Myocyte (in vitro differentiated cells): ENCODE measurements around the gene ZNF329. TPM values are rescaled to one million over a fixed set of nuclear protein-coding genes. Genes with fewer than 3 reads are reported as not detected.
"Not testable (repeated sequence)": the region's sequence is repeated elsewhere in the genome, so short reads cannot be mapped to it uniquely, and the experiment has no call there.

ENCODE experiments used
- DNase-seq: peaks from one replicate; pipeline ENCODE4 v3.0.0-alpha.2; 2012; ENCODE audit warnings: low read depth
- polyA plus RNA-seq: library from polyadenylated mRNA; unstranded; fragments of >200 nt; gene quantifications from one replicate; pipeline ENCODE4 v1.2.1, GENCODE V29; 2012; ENCODE audit warnings: missing spikeins
- total RNA-seq: library from RNA; depleted of rRNA; stranded (reverse); fragments of >200 nt; gene quantifications from 2 replicates; pipeline ENCODE4 v1.2.3, GENCODE V29; 2014

ZNF329 gene
- total RNA-seq = 11.2 and 13.2 TPM in 2 replicates
- polyA plus RNA-seq = 8.1 TPM

DNA sequence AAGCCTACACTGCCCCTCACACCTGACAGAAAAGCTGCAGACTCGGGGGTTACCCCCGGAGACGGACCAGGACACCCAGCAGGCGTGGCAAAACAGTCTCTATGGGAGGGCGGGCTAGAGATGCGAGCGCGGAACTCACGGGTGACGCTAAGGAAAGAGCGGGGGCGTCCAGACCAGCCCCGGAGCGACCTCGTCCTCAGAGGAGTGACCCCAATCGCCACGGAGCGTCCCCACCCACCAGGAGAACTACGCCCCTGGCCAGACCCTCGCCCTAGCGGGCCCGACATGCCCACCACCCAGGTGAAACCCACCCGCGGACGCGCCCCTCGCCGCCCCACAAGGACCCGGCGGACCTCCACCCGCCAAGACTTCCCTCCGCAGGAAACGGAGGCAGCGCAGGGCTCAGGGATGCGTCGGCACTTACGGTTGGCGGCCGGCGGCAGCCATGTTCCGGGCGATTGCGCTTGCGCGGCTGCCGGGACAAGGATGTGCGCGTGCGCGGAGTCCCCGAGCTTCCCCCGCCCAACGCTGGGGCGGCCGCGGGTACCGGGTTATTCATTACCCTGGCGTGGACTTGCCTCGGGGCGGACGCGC is at the start of gene ZNF329:
ZNF329 (minus strand) TSS at position 462 of the 594 bp plus-strand sequence. CDS start 21,286 bp downstream, outside the sequence.
- peak; percentile 73 for DNase-seq

DNA sequence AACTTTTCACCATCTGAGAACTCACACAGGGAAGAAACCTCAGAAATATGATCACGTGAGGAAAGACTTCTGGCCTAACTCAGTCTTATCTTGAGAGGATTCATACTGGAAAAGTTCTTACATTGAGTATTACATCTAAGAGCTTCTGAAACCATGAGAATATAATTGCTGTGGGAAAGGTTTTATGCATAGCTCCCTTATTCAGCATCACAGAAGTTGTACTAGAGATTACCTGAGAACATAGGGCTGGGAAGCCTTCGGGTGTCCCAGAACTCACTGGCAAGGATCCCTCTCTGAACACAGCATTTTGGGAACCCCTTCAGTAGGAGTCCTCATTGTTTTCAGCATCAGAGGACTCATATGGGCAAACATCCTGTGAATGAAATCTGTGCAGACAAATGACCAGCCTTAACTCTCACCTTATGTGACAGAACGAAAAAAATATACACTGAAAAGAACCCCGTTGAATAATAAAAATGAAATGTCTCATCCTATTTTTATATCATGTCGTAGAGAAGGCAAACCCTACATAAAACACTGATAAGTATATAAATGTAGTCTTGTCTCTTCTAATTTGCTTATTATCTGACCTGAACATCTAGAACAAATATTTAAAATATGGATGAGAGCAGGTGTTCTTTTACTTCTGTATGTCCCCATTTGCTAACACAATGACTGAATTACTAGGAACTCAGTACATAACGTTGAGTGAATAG is 46.5 kb upstream of the ZNF329 start:
- DNase-seq = peak; percentile 23

GRCh38 chr19:58183817-58184215 is 33.2 kb upstream of the ZNF329 start:
- no peak for DNase-seq

- peak; percentile 82 for DNase-seq
Observed at GRCh38 chr19:58182989-58183816, 32.6 kb upstream of the ZNF329 start, which contains the start of gene ZNF274. ZNF274 (plus strand) TSS chr19:58183061; CDS start chr19:58183966, 905 bp downstream.

DNA sequence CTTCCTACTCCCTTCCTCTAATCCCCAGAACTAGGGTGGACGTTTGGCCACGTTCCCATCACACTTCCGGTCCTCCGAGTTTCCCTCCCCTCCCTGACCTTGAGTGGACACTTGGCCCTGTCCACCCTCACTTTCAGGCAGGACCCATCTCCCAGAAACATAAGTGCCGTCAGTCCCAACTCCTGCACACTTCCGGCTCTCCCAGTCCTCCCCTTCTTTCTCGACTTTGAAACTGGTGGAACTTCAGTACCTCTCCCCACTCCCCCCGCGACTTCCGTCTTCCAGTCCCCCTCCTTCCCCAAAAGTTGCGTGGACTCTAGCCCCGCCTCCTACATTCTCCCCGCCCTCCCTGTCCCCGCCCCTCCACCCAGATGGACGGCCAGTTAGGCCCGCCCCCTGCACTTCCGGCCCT is 32.0 kb upstream of the ZNF329 start:
- DNase-seq = no peak

GRCh38 chr19:58181902-58182576 is 31.4 kb upstream of the ZNF329 start:
- peak; percentile 32 for DNase-seq

GRCh38 chr19:58170860-58171259 is 20.3 kb upstream of the ZNF329 start:
- no peak for DNase-seq

- DNase-seq = no peak
Observed at GRCh38 chr19:58166708-58167280, 16.2 kb upstream of the ZNF329 start.

GRCh38 chr19:58166268-58166667 is 15.7 kb upstream of the ZNF329 start:
- DNase-seq = no peak

- no peak for DNase-seq
Observed at GRCh38 chr19:58157045-58157728, 6.6 kb upstream of the ZNF329 start.

DNA sequence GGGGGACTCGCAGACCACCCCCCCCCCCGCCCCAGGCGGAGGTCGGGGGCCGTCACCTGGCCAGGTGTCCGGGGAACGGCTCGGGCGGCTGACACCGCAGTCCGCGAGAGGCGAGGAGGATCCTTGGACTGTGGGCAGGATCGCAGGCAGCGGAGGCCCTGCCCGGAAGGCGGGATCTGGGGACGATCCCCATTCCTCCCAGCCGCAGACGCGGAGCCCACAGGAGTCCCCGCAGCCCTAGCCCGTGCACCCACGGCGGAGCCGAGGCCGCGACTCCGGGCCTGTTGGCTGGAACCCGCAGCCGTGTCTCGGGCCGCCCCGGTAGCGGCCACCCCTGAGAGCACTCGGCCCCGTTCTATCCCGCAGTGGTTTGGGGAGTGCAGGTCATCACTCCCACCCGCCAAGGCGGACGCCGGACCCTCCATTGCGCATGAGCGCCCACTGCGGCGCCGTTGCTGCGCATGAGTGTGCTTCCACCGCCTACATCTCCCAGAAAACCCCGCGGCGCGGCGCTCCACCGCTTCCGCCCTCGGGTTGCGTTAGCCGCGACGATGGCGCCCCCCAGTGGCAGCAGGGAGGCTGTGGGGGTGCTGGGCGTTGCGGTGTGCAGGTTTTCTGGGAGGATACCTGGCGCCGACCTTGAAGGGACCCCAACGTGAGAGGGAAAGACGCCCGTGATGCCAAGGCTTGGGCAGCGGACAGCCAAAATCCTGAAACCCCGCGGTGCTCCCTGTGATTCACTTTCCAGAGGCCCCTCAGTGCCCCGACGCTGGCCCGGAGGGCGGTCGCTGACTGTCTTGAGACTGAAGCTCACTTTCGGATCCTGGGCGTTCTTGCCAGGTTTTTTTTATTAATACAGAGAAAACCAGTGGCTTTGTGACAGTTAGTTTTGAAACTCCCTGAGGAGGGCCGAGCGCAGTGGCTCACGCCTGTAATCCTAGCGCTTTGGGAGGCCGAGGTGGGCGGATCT is 4.4 kb upstream of the ZNF329 start:
- peak; percentile 96 for DNase-seq

- peak; percentile 51 for DNase-seq
Observed at GRCh38 chr19:58154287-58154678, 3.7 kb upstream of the ZNF329 start.

DNA sequence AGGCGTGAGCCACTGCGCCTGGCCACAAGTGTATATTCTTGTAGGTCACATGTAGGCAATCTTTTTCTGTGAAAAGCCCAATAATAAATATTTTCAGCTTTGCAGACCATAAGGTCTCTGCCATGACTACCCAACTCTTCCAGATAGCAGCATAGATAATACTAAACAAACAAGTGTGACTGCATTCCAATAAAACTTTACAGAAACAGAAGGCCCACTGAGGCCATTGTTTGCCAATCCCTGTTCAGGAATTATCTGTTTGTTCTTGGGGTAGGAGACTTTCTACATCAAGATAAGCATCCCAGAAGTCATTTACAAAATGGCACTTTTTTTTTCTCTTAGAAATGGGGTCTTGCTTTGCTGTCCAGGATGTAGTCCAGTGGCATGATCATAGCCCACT is 2.8 kb upstream of the ZNF329 start:
- no peak for DNase-seq

GRCh38 chr19:58147475-58147874 is 3.1 kb downstream of the ZNF329 start:
- DNase-seq = not testable (repeated sequence)

- no peak for DNase-seq
Observed at GRCh38 chr19:58145849-58146248, 4.7 kb downstream of the ZNF329 start.

DNA sequence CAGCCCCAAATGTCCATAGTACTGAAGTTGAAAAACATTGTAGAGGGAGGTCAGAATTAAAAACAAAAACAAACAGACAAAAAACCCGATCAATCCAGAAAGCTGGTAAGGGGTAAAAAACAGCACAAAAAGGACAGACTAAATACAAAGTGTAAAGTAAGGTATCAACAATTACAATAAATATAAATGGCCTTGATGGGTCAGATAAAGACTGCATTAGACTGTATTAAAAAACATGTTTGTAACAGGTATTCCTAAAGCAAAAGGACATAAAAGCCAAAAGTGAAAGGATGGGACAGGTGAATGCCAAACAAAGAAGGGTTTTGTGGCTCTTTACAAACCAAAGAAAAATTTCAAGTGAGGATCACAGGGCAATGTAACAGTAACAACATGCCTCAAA is 16.3 kb downstream of the ZNF329 start:
- DNase-seq = no peak

- DNase-seq = no peak
Observed at GRCh38 chr19:58129284-58129683, 21.3 kb downstream of the ZNF329 start.

DNA sequence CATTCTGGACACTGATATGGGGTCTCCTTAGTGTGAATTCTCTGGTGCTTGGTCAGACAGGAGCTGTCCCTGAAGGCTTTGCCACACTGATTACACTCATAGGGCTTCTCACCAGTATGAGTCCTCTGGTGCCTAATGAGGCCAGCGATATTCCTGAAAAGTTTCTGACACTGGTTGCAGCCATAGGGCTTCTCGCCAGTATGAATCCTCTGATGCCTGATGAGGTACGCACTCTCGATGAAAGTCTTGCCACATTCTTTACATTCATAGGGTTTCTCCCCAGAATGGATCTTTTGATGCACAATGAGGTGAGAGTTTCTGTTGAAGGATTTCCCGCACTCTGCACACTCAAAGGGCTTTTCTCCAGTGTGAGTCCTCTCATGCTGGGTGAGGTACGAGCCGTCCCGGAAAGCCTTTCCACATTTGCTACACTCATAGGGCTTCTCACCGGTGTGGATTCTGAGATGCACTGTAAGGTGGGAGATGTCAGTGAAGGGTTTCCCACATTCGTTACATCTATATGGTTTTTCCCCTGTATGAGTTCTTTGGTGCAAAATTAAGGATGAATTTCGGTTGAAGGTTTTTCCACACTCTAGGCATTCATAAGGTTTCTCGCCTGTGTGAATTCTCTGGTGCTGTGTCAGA is 22.4 kb downstream of the ZNF329 start:
- DNase-seq = no peak

DNA sequence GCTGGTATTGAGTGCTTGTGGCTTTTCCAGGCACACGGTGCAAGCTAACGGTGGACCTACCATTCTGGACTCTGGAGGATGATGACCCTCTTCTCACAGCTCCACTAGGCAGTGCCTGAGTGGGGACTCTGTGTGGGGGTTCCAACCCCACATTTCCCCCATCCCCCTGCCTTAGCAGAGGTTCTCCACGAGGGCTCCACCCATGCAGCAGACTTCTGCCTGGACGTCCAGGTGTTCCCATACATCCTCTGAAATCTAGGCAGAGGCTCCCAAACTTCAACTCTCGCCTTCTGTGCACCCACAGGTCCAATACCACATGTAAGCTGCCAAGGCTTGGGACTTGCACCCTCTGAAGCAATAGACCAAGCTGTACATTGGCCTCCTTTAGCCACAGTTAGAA is 27.2 kb downstream of the ZNF329 start:
- DNase-seq = no peak
